Measurements from ENCODE around the gene KNSTRN. TPM values are rescaled to one million over a fixed set of nuclear protein-coding genes. Genes with fewer than 3 reads are reported as not detected.

Gene KNSTRN
- 29.6 and 41.0 TPM in 2 replicates for total RNA-seq

GRCh38 chr15:40382580-40383456 is at the start of gene KNSTRN:
Gene KNSTRN, plus strand, starts transcription at chr15:40382721. Its CDS starts 115 bp downstream, at chr15:40382836.

GRCh38 chr15:40340740-40341400 is 41.7 kb upstream of the KNSTRN start, which contains the start of gene CCDC9B:
Gene CCDC9B, minus strand, starts transcription at chr15:40340939. Its CDS starts 120 bp downstream, at chr15:40340819.

GRCh38 chr15:40357723-40358470 is 24.6 kb upstream of the KNSTRN start, which contains the start of gene DISP2:
Gene DISP2, plus strand, starts transcription at chr15:40358219. Its CDS starts 103 bp downstream, at chr15:40358322.

GRCh38 chr15:40405501-40406381 is 23.2 kb downstream of the KNSTRN start, which contains the start of gene IVD:
Gene IVD, plus strand, starts transcription at chr15:40405795. Its CDS starts 33 bp downstream, at chr15:40405828.

GRCh38 chr15:40440743-40441564 is 58.4 kb downstream of the KNSTRN start, which contains the start of gene BAHD1:
Gene BAHD1, plus strand, starts transcription at chr15:40440953. Its CDS starts 17,512 bp downstream, at chr15:40458465.

Other genes starting within 250 kb of the KNSTRN start
- gene BUB1B, start 221.7 kb upstream of the KNSTRN start, total RNA-seq, result 20.4 and 21.2 TPM in 2 replicates
- not detected in 2 replicates for gene PAK6, start 143.7 kb upstream of the KNSTRN start, total RNA-seq
- gene ANKRD63, start 99.7 kb upstream of the KNSTRN start, total RNA-seq, result not detected in 2 replicates
- 0.13 and 0.16 TPM in 2 replicates for gene PLCB2, start 74.8 kb upstream of the KNSTRN start, total RNA-seq
- gene INAFM2, start 59.0 kb upstream of the KNSTRN start, total RNA-seq, result 7.6 and 9.9 TPM in 2 replicates
- 10.8 and 36.9 TPM in 2 replicates for gene CCDC9B, start 41.8 kb upstream of the KNSTRN start, total RNA-seq
- not detected in 2 replicates for gene PHGR1, start 31.7 kb upstream of the KNSTRN start, total RNA-seq
- gene DISP2, start 24.5 kb upstream of the KNSTRN start, total RNA-seq, result under 0.01 and 0.38 TPM in 2 replicates
- gene IVD, start 23.1 kb downstream of the KNSTRN start, total RNA-seq, result 23.2 and 57.6 TPM in 2 replicates
- 6.3 and 12.5 TPM in 2 replicates for gene BAHD1, start 58.2 kb downstream of the KNSTRN start, total RNA-seq
- 6.0 and 12.2 TPM in 2 replicates for gene CHST14, start 88.3 kb downstream of the KNSTRN start, total RNA-seq
- 10.8 and 13.2 TPM in 2 replicates for gene CCDC32, start 182.3 kb downstream of the KNSTRN start, total RNA-seq
- 12.0 and 13.8 TPM in 2 replicates for gene RPUSD2, start 186.6 kb downstream of the KNSTRN start, total RNA-seq
- gene KNL1, start 211.5 kb downstream of the KNSTRN start, total RNA-seq, result 13.5 and 16.5 TPM in 2 replicates